ENCODE data around the gene TMEM9. TPM values are rescaled to one million over a fixed set of nuclear protein-coding genes. Genes with fewer than 3 reads are reported as not detected.
A peak's percentile ranks its signal among the peaks of the same experiment; 100 is the strongest.

The TMEM9 gene
- total and polyA plus RNA-seq, 10 of the 15 experiments (the other 5 are each of a cell fraction or from before 2014, with no cell fraction given), result 7.2 to 46.1 (median 17.3) TPM

GRCh38 chr1:201171063-201172036 lies 17.1 kb upstream of the TMEM9 start:
- no peaks in the 10 kb centered on the region for H3K36me3 ChIP-seq (ENCODE audit: control insufficient read depth in 2 of 2, insufficient read depth in 2 of 2, low read length in 1 of 2)
- peak overlapping the region; percentile 97 for H3K4me2 ChIP-seq (ENCODE audit: control insufficient read depth, insufficient read depth)
- peaks cover 7% of the 10 kb centered on the region for H3K4me1 ChIP-seq (ENCODE audit: control insufficient read depth, insufficient read depth, low read length)
- DNase-seq (ENCODE audit: low read depth, low spot score), result no peak
- ChIA-PET POLR2A (interaction anchor here (0.7 kb wide), 1 partner anchor 14 kb away, joined by 3 read pairs; no protein-coding TSS in a partner anchor), SMC1A (ENCODE audit: uncharacterized antibody, unreplicated experiment) (interaction anchor here (0.7 kb wide), 1 partner anchor 456 kb away, joined by 3 read pairs; no protein-coding TSS in a partner anchor), CTCF (interaction anchor here (0.6 kb wide), 1 partner anchor 268 kb away, joined by 3 read pairs; no protein-coding TSS in a partner anchor), RAD21 (ENCODE audit: unreplicated experiment) (interaction anchor here (1.2 to 1.6 kb wide), 2 partner anchors 17 to 51 kb away, joined by 3 to 5 read pairs; partner anchors contain the start of gene TMEM9)
- peak overlapping the region; percentile 56; the same call in 1 of the 2 replicates for H3K9ac ChIP-seq (ENCODE audit: control insufficient read depth, insufficient read depth, low read length)
- peak overlapping the region; percentile 84 for H2AFZ ChIP-seq (ENCODE audit: control insufficient read depth, low read depth, low read length)
- peak; percentile 64 for ATAC-seq
- FAIRE-seq, result peak; percentile 79
- intact Hi-C loops (cut with micrococcal nuclease; ENCODE audit: unreplicated experiment) (no loop called here), in situ Hi-C loops (cut with MboI) (no loop called here)
- no peak overlapping the region for H3K27ac ChIP-seq (ENCODE audit: control insufficient read depth, insufficient read depth)
- H4K20me1 ChIP-seq (ENCODE audit: control insufficient read depth, insufficient read depth), result no peaks in the 10 kb centered on the region
- no peaks in the 10 kb centered on the region; a peak in 2 of 4 replicates for H3K27me3 ChIP-seq (replicated peaks in 1 of 2; ENCODE audit: control insufficient read depth in 2 of 2, insufficient read depth in 2 of 2, low read length in 1 of 2)
- no peaks in the 10 kb centered on the region for H3K79me2 ChIP-seq (ENCODE audit: control insufficient read depth, insufficient read depth, low read length)
- peak overlapping the region; percentile 55; the same call in 1 of the 2 replicates for H3K4me3 ChIP-seq
- BruUV-seq (replicated peaks), result no TSS peak
- H3K9me3 ChIP-seq (replicated peaks; ENCODE audit: control insufficient read depth, insufficient read depth, low read length), result no peaks in the 10 kb centered on the region
- 16% methylated on average over 45 of the region's 48 CpGs for WGBS (ENCODE audit: insufficient coverage, insufficient replicate concordance, low lambda C conversion rate, missing lambda C conversion rate)
- TF ChIP-seq IKZF1 (conservative IDR thresholded peaks at IDR 0.05), result peak; percentile 80
- no peak for TF ChIP-seq EGR1 (IDR thresholded peaks at IDR 0.05; ENCODE audit: borderline replicate concordance in 1 of 2, low read depth in 2 of 2, low read length in 2 of 2)
- TF ChIP-seq ETV6 (conservative IDR thresholded peaks at IDR 0.05 in 1 of 2, IDR thresholded peaks at IDR 0.05 in 1 of 2; ENCODE audit: borderline replicate concordance in 1 of 2, low read depth in 1 of 2), result no peak
- no peak for TF ChIP-seq SP1 (IDR thresholded peaks at IDR 0.05; ENCODE audit: low read depth, low read length)
- TF ChIP-seq ZBTB11 (CRISPR knock-in tag; IDR thresholded peaks at IDR 0.05), result no peak
- TF ChIP-seq HCFC1 (IDR thresholded peaks at IDR 0.05; ENCODE audit: low read length), result no peak
- TF ChIP-seq MEF2B (IDR thresholded peaks at IDR 0.05; ENCODE audit: partially characterized antibody, poor library complexity, severe bottlenecking), result peak; percentile 64
- peak; percentile 60; the same call in 1 of the 2 replicates for TF ChIP-seq DPF2 (IDR thresholded peaks at IDR 0.05)
- peak; percentile 96 for TF ChIP-seq ATF7 (IDR thresholded peaks at IDR 0.05; ENCODE audit: low read depth)
- TF ChIP-seq CUX1 (IDR thresholded peaks at IDR 0.05; ENCODE audit: insufficient replicate concordance, low read depth, low read length), result no peak
- TF ChIP-seq PML (IDR thresholded peaks at IDR 0.05; ENCODE audit: low read length), result no peak

All from GM12878 (cell line).